HG03354 (cell line): ENCODE data around the gene FTSJ1.
"Not testable (repeated sequence)": the region's sequence is repeated elsewhere in the genome, so short reads cannot be mapped to it uniquely, and the experiment has no call there.

Experiments
- ATAC-seq: cut with Tn5 transposase; IDR thresholded peaks from one replicate; pipeline ENCODE4 v1.9.1; 2021; ENCODE audit warnings: mild to moderate bottlenecking; ENCODE audit not compliant: unreplicated experiment, poor library complexity, severe bottlenecking

Gene FTSJ1

DNA sequence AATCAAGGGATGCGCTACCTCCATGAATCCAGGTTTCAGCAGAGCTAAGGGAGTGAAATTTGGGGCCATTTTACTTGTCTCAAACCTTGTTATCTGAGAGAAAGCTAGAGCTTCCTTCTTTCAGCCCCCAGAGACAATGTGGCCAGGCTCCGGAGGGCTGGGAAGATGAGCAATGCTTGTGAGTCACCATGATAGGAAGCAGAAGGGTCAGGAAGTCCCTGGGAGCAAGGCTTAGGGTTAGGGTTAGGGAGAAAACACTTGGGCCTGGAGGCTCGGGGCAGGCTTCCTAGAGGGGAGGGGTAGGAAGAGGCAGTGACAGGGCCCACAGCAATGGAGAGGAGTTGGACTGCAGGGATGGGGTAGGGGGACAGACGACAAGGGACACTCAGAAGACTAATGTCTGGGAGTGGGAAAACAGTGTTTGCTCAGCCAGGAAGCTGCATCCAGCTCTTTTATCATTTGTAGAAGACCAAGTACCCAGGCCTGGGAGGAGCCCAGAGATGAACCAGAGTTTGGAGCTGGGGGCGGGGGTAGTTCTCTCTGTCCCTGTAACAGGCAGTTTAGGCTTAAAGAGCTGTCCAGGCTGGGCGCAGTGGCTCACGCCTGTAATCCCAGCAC lies 16.4 kb downstream of the FTSJ1 start:
- ATAC-seq: no peak

DNA sequence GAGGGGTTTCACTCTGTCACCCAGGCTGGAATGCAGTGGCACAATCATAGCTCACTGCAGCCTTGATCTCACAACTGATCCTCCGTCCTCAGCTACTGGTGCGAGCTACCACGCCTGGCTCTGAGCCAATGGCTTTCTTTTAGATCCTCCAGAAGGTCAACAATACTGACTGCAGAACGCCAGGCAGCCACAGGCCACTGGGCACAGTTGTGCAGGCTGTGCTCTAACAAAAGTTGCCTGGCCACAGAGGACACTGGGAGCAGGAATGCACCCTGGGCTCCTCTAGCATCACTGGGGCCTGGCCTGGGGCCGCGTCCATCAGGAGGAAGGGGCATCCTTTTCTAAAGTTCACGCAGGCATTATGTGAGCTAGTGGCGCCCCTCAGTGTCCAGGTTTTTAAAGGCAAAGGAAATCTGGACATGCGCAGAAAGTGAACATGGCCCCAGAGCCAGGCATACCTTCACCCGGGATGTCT lies 17.9 kb downstream of the FTSJ1 start:
- ATAC-seq: no peak

DNA sequence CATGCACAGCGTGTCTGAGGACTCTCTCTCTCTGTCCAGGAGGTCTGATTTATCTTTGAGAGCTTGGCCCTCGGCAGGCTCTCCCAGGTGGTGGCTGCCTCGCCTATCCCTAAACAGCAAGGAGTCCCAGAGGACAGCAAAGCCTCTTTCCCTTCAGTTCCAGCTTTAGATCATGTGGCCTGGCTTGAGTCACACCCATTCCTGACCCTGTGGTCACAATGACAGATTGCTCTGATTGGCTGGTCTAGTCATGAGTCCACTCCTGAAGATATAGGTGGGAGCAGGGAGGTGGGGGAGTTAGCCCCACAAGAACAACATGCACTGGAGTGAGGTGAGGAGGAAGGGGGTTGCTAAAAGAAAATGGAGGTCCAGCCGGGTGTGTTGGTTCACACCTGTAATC lies 20.7 kb downstream of the FTSJ1 start:
- ATAC-seq: no peak

DNA sequence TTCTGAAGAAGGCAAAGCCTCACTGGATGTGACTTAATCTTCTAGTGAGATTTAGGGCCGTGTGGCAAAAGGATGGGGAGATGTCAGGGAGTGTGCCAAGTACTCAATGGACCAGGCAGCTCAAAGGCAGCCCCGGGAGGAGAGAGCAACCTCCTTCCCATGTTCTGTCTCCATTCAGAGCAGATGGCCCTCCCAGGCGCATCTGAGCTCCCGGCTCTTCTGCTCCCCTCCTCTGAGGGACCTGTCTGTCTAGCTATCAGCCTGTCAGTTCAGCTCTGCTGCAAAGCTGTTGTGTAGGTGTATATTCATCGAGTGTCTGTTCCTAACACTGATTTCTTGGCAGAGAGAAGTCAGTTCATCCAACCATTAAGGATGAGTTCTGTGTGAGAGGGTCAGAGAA lies 21.9 kb downstream of the FTSJ1 start:
- ATAC-seq: no peak

DNA sequence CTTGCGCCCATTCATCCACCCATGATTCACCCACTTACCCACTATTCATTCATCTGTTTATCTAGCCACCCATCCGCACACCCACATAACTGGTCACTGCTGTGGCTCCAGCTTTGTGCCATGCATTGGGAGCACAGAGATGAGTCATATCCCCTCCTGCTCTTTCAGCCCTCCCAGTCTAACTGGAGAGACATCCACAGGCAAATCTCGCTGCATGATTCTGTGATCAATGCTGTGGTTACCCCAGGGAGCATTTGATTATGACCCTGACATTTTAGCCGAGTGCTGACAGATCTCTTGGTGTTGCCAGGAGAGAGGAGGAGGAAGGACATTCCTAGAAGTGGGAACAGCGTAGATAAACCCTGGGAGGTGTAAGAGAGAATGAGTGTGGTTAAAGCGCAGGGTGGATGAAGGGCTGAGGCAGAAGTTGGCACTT lies 22.4 kb downstream of the FTSJ1 start:
- no peak for ATAC-seq

DNA sequence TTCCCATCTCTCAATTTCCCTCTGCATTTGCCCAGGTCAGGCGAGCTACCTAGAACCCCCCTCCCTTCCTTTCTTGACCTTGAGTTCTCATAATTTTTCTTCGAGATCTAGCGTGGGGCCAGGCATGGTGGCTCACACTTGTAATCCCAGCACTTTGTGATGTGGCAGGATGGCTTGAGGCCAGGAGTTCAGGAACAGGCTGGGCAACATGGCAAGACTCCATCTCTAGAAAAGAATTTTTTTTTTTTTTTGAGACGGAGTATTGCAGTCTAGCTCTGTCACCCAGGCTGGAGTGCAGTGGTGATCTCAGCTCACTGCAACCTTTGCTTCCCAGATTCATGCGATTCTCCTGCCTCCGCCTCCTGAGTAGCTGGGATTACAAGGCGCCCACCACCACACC lies 28.3 kb downstream of the FTSJ1 start:
- no peak for ATAC-seq

DNA sequence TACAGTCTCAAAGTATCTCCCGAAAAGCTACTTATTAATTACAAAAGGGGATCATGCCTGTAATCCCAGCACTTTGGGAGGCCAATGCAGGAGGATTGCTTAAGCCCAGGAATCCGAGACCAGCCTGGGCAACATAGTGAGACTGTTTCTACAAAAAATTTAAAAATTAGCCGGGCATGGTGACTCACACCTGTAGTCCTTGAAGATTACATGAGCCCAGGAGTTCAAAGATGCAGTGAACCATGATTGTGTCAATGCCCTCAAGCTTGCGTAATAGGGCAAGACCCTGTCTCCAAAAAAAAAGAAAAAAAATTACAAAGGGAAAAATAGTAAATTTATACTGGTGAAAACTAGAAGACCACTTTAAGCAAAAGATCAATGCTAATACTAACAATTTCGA lies 29.5 kb downstream of the FTSJ1 start:
- ATAC-seq: no peak

DNA sequence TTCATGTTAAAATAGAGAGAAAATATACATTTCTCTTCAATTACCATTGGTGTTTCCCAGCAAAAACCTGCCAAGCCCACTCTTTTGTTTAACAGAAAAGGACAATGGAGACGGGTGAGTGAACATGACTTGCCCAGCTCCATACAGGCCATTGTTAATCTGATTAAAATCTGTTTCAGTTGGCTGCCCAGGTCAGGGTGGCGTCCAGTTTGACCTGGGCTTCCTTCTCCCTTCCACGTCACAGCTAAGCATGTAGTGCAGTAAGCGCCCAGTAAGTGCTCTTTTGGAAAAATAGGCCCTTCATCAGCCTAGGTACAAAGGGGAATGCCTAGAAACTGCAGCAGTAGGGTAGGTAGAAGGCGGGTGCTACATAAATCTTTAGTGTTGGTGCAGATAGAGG lies 31.2 kb downstream of the FTSJ1 start:
- no peak for ATAC-seq

DNA sequence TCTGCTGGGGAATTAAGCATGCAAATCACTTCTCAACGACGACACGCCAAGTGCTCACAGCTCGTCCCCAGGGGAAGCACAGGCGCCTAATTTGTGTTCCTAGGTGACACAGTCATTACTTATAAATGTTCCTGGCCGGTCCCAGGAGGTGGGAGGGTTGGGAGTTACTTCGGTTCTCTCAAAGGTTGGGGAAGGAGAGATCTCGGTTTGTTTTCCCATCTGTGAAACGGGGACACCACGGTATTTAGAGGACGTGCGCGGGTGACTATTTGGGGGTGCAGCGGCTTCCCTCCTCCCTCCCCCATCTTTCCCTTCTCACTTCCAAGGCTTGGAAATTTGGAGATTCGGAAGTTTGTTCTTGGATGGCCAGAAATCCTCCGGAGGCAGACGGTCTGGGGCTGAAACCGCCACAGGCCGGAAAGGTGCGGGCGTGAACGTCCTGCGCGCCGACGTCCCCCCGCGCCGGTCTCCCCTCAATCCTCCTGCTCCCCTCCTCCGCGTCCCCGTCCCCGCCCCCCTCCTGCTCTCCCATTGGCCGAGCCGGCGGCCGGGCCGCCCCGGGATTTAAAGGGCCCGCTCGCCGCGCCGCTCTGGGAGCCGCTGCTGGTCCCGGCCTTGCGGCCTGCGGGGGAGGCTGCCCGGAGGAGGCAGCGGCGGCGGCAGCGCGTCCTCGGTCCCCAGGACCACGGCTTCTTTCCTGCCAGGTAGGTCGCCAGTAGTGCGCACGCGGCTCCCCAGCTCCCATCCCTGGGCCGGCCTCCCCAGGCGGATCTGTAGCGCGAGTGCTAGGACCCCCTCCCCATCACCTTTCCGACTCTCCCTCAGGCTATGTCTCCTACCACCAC lies 32.6 kb downstream of the FTSJ1 start, which contains the start of gene PORCN:
Gene PORCN, plus strand, starts transcription at position 593 of the 845 bp plus-strand sequence. CDS start 829 bp downstream, outside the sequence.
- ATAC-seq: peak; percentile 77

DNA sequence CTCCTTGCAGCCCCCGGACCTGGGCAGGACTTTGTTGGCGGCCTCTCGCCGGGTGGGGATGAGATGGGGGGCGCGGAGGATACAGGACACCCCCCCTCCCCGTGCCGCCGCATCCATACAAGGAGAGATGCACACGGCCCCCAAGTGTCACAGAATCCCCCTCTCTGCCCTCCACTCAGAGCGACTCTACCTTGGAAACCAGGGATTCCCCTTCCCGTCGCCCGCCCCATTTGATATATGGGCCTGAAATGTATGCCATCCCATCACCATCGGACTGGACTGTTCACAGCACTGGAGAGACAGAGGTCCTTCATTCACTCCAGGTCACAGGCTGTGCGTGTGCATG lies 33.2 kb downstream of the FTSJ1 start:
- ATAC-seq: peak; percentile 11

DNA sequence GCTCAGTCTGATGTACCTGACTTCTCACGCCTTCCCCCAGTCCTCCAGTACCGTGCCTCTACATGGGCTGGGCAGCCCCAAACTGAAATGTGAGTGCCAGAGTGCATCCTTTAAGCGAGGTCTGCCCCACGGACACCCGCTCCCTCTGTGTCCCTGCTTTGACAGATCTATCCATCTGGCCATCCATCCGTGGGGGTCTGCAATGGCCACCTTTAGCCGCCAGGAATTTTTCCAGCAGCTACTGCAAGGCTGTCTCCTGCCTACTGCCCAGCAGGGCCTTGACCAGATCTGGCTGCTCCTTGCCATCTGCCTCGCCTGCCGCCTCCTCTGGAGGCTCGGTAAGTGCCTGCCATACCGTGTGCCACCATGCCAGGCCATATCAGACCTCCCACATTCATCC lies 33.6 kb downstream of the FTSJ1 start:
- ATAC-seq: peak; percentile 7

DNA sequence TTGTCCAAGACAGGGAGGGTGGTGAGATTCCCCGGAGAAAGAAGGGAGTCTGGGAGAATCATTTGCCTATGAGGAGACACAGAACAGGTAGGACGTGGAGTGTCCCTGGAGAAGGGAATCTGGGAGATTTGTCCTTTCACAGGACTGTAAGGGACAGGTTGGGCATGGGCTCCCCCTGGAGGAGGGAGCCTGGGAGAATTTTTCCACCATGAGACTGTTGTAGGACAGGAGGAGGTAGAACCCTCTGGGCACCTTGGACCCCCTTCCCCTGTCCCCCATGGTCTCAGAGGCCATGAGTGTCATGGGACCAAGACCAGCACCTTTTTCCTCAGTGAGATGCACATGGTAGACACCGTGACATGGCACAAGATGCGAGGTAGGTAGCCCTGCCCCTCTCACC lies 35.6 kb downstream of the FTSJ1 start:
- no peak for ATAC-seq

DNA sequence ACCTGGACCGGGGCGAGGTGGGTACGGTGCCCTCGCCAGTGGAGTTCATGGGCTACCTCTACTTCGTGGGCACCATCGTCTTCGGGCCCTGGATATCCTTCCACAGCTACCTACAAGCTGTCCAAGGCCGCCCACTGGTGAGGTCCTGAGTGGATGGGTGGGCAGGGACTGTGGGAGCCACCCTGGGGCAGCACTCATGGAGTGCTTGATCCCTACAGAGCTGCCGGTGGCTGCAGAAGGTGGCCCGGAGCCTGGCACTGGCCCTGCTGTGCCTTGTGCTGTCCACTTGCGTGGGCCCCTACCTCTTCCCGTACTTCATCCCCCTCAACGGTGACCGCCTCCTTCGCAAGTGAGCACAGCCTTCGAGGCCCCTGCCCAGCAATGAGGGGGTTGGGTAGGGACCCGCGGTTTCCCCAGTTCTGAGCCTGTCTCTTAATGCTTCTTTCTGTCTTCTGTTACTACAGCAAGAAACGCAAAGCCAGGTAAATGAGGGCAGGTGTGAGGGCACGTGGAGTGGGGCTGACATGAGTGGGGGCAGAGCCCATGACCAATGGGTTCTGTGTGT lies 36.5 kb downstream of the FTSJ1 start:
- ATAC-seq: no peak

DNA sequence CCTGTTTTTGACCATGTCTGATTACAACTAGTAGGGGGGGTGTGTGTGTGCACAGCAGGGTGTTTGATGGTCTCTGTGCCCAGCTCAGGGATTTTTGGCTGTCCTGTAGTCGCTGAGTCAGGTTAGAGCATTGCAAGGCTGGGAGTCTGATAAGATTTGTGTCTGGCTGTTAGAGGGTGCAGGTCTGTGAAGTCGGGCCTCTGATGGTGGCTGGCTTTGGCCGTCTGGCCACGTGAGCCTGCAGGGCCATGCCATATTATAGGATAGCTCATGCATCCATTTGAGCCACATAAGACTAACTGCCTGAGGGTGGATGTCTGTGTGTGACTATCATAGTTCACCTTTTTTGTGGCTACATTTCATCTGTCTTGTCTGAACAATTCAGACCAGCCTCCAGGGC lies 37.7 kb downstream of the FTSJ1 start:
- no peak for ATAC-seq

DNA sequence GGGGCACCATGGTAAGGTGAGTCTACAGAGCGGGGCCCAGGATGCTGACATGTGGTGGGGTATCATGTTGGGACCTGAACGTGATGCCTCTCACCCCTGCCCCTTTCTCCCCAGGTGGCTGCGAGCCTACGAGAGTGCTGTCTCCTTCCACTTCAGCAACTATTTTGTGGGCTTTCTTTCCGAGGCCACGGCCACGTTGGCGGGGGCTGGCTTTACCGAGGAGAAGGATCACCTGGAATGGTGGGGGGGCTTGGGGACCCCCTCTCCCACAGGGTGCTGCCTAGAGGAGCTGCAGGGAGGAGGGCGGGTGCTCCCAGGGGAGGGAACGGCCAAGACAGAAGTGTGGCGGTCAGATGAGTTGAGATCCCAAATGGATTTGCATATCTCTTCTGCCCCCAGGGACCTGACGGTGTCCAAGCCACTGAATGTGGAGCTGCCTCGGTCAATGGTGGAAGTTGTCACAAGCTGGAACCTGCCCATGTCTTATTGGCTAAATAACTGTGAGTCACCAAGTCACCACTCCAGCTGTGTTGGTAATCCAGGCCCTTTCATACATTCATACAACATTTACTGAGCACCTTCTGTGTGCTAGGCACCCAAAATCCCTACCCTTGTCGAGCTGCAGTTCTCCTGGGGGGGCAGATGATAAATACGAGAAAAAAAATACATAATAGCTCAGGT lies 38.3 kb downstream of the FTSJ1 start:
- ATAC-seq: no peak

DNA sequence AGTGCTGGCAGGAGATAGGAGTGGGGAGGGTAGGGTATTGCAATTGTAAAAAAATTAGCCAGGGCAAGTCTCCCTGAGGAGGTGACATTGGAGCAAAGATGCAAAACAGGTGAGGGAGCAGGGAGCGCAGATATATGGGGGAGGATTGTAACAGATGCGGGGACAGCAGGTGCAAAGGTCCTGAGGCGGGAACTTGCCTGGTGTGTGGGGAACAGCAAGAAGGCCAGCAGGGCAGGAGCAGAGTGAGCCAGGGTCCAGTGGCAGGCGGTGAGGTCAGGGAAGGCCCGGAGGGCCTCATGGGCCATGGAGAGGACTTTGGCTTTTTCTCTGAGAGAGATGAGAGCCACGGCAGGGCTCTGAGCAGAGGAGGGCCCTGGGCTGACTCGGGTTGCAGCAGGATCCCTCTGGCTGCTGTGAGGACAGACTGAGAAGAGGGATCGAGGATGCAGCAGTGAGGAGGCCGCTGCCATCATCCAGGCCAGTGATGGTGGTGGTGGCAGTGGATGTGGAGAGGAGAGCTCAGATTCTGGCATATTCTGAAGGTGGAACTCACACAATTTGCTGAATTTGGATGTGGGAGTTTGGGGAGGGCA lies 39.0 kb downstream of the FTSJ1 start:
- no peak for ATAC-seq

DNA sequence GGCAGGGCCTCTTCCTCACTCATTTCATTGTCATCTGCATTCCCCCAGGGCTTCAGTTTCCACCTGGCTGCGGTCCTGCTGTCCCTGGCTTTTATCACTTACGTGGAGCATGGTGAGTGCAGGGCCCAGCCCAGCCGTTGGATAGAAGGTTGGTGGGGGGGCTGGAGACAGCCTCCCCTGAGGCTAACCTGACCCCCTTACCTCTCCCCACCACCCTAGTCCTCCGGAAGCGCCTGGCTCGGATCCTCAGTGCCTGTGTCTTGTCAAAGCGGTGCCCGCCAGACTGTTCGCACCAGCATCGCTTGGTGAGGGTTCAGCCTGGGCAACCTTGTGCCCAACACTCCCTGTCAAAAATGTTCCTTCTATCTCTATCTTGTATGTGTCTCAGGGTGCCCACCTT lies 39.8 kb downstream of the FTSJ1 start:
- ATAC-seq: no peak

DNA sequence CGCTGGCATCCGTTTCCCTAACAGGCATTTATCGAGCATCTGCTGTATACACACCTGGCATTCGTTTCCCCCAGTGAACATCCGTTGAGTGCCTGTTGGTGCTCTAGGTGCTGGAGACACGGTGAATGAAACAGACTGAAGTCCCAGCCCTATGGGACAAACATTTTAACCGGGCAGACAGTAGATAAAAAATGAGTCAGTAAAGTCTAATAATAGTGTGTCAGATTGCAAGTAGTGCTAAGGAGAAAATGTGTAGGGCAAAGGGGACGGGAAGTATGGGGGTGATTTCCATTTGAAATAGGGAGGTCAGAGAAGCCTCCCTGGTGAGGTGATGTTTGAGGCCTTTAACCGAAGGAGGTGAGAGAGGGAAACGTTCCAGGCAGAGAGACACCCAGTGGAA lies 40.3 kb downstream of the FTSJ1 start:
- ATAC-seq: no peak

DNA sequence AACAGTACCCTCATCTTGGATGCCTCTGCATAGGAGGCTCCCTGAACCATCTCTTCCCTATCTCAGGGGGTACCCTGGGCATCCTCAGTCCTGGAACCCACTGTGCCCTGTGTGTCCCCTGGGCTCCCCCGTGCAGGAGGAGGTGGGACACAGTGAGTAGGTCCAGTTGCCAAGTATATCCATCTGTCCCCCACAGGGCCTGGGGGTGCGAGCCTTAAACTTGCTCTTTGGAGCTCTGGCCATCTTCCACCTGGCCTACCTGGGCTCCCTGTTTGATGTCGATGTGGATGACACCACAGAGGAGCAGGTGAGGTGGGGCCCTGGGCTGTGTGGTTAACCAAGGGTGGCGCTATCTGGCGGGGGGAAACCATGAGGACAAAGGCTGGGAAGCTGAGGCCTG lies 41.0 kb downstream of the FTSJ1 start:
- ATAC-seq: no peak

DNA sequence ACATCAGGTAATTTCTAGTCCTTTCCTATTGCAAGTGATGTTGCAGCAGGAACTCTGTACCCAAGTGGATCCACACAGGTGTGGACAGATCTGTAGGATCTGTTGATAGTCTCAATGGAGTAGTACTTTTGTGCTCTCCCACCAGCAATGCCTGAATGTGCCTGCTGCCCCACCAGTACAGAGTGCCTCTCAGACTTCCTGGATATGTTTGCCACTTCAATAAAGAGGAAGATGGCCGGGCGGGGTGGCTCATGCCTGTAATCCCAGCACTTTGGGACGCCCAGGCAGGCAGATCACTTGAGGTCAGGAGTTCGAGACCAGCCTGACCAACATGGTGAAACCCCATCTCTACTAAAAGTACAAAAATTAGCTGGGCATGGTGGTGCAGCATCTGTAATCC lies 43.5 kb downstream of the FTSJ1 start:
- ATAC-seq: not testable (repeated sequence)
